Measurements from ENCODE around the gene SENP8.

DNA sequence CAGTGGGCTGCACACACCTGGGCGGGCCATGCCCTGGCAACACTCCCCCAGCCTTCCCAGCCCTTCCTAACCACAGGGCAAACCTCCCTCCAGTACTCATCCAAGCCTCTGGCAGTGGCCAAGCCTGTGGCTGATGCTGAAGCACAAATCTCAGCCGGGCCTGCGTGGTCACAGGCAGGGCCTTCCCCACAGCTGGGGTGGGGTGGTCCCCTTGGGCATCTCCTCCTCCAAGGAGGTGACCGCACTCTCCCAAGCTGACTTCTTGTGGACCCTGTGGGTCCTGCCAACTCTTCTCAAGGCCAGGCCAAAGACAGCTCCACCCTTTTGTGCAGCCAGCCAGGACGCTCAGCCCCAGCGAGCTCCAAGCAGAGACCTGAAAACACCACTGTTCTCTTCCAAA lies 58.0 kb downstream of the SENP8 start:
- TF ChIP-seq POLR2AphosphoS5 (IDR thresholded peaks at IDR 0.05; ENCODE audit: low read depth, low read length): no peak
- TF ChIP-seq TAF1 (IDR thresholded peaks at IDR 0.05; ENCODE audit: borderline replicate concordance, low read depth, low read length): no peak
- TF ChIP-seq POLR2A (IDR thresholded peaks at IDR 0.05; ENCODE audit: low read depth, low read length): no peak
